Measurements from ENCODE around the gene MMP21. TPM values are rescaled to one million over a fixed set of nuclear protein-coding genes. Genes with fewer than 3 reads are reported as not detected.

MMP21 gene
- polyA plus RNA-seq, 1 experiment: not detected

GRCh38 chr10:125777806-125778205, 2.2 kb upstream of the MMP21 start:
- no peak for DNase-seq (ENCODE audit: low read depth)
- Histone ChIP-seq H3K27me3 (ENCODE audit: control insufficient read depth, insufficient read depth, low read length) (no peaks in the 10 kb centered on the region), H3K36me3 (ENCODE audit: control insufficient read depth, insufficient read depth, low read length) (no peaks in the 10 kb centered on the region), H3K4me3 (ENCODE audit: low read depth, low read length) (no peak overlapping the region)
- ChIA-PET POLR2A (no interaction called here), CTCF (no interaction called here)
- TF ChIP-seq, protein P1, sequence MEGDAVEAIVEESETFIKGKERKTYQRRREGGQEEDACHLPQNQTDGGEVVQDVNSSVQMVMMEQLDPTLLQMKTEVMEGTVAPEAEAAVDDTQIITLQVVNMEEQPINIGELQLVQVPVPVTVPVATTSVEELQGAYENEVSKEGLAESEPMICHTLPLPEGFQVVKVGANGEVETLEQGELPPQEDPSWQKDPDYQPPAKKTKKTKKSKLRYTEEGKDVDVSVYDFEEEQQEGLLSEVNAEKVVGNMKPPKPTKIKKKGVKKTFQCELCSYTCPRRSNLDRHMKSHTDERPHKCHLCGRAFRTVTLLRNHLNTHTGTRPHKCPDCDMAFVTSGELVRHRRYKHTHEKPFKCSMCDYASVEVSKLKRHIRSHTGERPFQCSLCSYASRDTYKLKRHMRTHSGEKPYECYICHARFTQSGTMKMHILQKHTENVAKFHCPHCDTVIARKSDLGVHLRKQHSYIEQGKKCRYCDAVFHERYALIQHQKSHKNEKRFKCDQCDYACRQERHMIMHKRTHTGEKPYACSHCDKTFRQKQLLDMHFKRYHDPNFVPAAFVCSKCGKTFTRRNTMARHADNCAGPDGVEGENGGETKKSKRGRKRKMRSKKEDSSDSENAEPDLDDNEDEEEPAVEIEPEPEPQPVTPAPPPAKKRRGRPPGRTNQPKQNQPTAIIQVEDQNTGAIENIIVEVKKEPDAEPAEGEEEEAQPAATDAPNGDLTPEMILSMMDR (IDR thresholded peaks at IDR 0.05; ENCODE audit: insufficient read depth, low read depth, low read length): no peak

DNA sequence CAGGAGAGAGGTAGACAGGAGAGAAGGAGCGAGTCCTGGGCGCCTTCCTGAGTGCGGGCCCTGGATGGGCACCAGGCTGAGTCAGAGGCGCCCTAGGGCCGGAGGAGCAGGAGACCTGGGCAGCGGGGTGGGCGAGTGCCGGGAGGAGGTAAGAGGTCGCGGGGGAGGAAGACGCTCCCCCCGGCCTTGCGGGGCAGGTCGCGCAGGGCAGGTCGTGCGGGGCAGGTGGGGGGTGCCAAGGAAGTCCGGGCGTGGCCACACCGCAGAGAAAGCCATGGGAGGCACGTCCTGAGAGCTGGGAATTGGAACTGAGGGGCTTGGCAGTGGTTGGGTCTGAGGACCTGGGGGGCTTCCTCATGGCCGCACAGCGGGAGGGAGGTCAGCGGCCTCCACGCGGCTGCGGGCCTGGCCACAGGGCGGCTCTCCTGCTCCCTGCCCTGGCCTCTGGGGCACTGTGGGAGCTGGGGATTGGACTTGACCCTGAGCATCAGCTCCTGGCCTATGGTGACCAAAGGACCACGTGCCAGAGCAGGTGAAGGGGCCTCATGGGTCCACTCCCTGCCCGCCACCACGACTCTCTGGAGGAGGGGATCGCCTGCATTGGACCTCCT, 935 bp downstream of the MMP21 start:
- DNase-seq (ENCODE audit: low read depth): no peak
- TF ChIP-seq, protein P1 (IDR thresholded peaks at IDR 0.05; ENCODE audit: insufficient read depth, low read depth, low read length): no peak
- POLR2A ChIA-PET: no interaction called here
- Histone ChIP-seq H3K36me3 (ENCODE audit: control insufficient read depth, insufficient read depth, low read length) (no peaks in the 10 kb centered on the region), H3K4me3 (ENCODE audit: low read depth, low read length) (no peak overlapping the region), H3K27me3 (ENCODE audit: control insufficient read depth, insufficient read depth, low read length) (no peaks in the 10 kb centered on the region)
- CTCF ChIA-PET: no interaction called here

DNA sequence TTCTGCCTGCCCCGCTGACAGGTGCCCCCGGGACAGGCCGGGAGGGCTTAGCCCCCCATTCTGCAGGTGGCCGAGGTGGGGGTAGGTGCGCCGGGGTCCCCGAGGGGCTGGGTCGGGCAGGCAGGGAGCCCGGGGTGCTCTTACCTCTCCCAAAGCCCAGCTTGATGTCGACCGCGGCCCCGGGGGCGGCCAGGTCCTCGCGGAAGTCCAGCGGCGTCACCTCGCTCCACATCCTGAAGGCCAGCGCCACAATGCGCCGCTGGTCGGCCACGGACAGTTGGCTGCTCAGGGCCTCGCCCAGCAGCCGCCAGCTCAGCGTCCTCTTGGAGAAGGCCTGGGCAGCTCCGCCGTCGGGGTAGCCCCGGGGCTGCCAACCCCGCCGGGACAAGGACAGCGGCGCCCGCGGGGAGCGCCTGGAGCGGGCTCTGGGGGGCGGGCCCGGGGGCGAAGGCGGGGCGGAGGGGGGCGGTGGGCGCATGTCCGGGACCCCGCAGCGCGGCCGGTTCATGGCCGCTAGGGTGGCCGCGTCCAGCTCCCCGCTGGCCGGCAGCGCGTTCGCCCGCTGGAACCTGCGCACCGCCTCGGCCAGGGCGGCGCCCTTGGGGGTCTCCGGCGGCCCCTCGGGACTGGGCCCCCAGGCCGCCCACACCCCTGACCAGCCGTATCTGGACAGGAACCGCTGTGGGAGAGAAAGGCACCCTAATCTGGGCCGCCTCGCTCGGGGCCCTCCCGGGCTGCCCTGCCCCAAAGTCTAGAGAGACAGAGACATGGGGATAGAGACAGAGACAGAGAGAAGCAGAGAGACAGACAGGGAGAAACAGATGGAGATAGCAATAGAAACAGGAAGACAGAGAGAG, 1.7 kb downstream of the MMP21 start:
- Histone ChIP-seq H3K27me3 (ENCODE audit: control insufficient read depth, insufficient read depth, low read length) (no peaks in the 10 kb centered on the region), H3K4me3 (ENCODE audit: low read depth, low read length) (no peak overlapping the region), H3K36me3 (ENCODE audit: control insufficient read depth, insufficient read depth, low read length) (no peaks in the 10 kb centered on the region; the same call in 1 of the 2 replicates)
- CTCF ChIA-PET: no interaction called here
- TF ChIP-seq, protein P1 (IDR thresholded peaks at IDR 0.05; ENCODE audit: insufficient read depth, low read depth, low read length): no peak
- DNase-seq (ENCODE audit: low read depth): no peak
- POLR2A ChIA-PET: no interaction called here

GRCh38 chr10:125772864-125773180, 2.8 kb downstream of the MMP21 start:
- POLR2A ChIA-PET: no interaction called here
- Histone ChIP-seq H3K27me3 (ENCODE audit: control insufficient read depth, insufficient read depth, low read length) (no peaks in the 10 kb centered on the region), H3K4me3 (ENCODE audit: low read depth, low read length) (no peak overlapping the region), H3K36me3 (ENCODE audit: control insufficient read depth, insufficient read depth, low read length) (no peaks in the 10 kb centered on the region; the same call in 1 of the 2 replicates)
- TF ChIP-seq, protein P1 (IDR thresholded peaks at IDR 0.05; ENCODE audit: insufficient read depth, low read depth, low read length): no peak
- no peak for DNase-seq (ENCODE audit: low read depth)
- CTCF ChIA-PET: no interaction called here

GRCh38 chr10:125772112-125772863, 3.3 kb downstream of the MMP21 start:
- ChIA-PET POLR2A (no interaction called here), CTCF (no interaction called here)
- no peak for DNase-seq (ENCODE audit: low read depth)
- Histone ChIP-seq H3K36me3 (ENCODE audit: control insufficient read depth, insufficient read depth, low read length) (no peaks in the 10 kb centered on the region; the same call in 1 of the 2 replicates), H3K27me3 (ENCODE audit: control insufficient read depth, insufficient read depth, low read length) (no peaks in the 10 kb centered on the region), H3K4me3 (ENCODE audit: low read depth, low read length) (no peak overlapping the region)
- TF ChIP-seq, protein P1 (IDR thresholded peaks at IDR 0.05; ENCODE audit: insufficient read depth, low read depth, low read length): no peak
